Heart left ventricle (tissue), 13 donors: Measurements from ENCODE around the gene S100A16.

ENCODE experiments used
- CTCF ChIP-seq, 12 donors: fragments of 200-600 bp; sonication (generic) in 4 of 12; IDR thresholded peaks; one replicate each; pipeline versions ENCODE4 v1.5.0 to v1.8.0; 2018 to 2022; ENCODE audit warnings: antibody characterized with exemption in 12 of 12, mild to moderate bottlenecking in 5 of 12
- POLR2A ChIP-seq, 2 donors: fragments of 450-650 bp; IDR thresholded peaks; one replicate each; pipeline ENCODE4 v1.6.1; 2017; ENCODE audit warnings: antibody characterized with exemption in 2 of 2, mild to moderate bottlenecking in 2 of 2, moderate library complexity in 2 of 2
- donor health status: ischemic (EF 13 %, LVEDD 7.1; RV severe dilation, severe dysfunction).
- donor health status: DM: no; HTN: yes; CAD: no.
- donor health status: DM: no; HTN: no; CAD: no.
- donor health status: ischemic (EF 25% LVEDD 6.9; RV normal size, moderate dysfunction).
- donor health status: ischemic (EF 25% LVEDD 5.7; RV mildly dilated, moderate dysfunction).
- donor health status: ischemic (EF 35%, LVEDD 5.7; RV mildly dilated, moderate dysfunction).
- donor health status: nonischemic (EF 11% LVEDD 7.7; RV severe dilation, severe dysfunction).
- donor health status: DM: yes; HTN: yes; CAD: no.
- donor health status: PGD.
- donor health status: ischemic (EF 29% LVEDD 5.4; RV normal size, mild dysfunction).
- donor health status: nonischemic (EF 23%, LVEDD 6.1; RV moderate dilation, normal function).

GRCh38 chr1:153597206-153597605 is 15.7 kb downstream of the S100A16 start:
- TF ChIP-seq CTCF (IDR thresholded peaks at IDR 0.05): no peak
- TF ChIP-seq POLR2A (IDR thresholded peaks at IDR 0.05): no peak
